Osteoblast (primary cell): ENCODE data around the gene INO80B. TPM values are rescaled to one million over a fixed set of nuclear protein-coding genes. Genes with fewer than 3 reads are reported as not detected.
"Not testable (repeated sequence)": the region's sequence is repeated elsewhere in the genome, so short reads cannot be mapped to it uniquely, and the experiment has no call there.

Experiments
- DNase-seq: peaks from one replicate; pipeline ENCODE4 v3.0.0; 2011; ENCODE audit warnings: low spot score, mixed read lengths; ENCODE audit not compliant: insufficient read length; ENCODE audit errors: missing footprints
- H2AFZ ChIP-seq: 2 replicates; pipeline ENCODE4 v1.6.0; 2011; ENCODE audit warnings: mild to moderate bottlenecking, low read length
- H3K27ac ChIP-seq: 2 replicates; pipeline ENCODE4 v1.5.1; 2011; ENCODE audit warnings: mild to moderate bottlenecking, low read depth, low read length, moderate library complexity
- H3K27me3 ChIP-seq: 2 replicates; pipeline ENCODE4 v1.6.0; 2012; ENCODE audit warnings: mild to moderate bottlenecking, control low read depth, inconsistent platforms, low read length, moderate library complexity; ENCODE audit not compliant: insufficient read depth
- H3K36me3 ChIP-seq: 2 replicates; pipeline ENCODE4 v1.5.1; 2011; ENCODE audit warnings: mild to moderate bottlenecking, low read length, control low read depth, moderate library complexity; ENCODE audit not compliant: insufficient read depth
- H3K4me1 ChIP-seq: 2 replicates; pipeline ENCODE4 v1.5.1; 2011; ENCODE audit warnings: mild to moderate bottlenecking, low read length, control low read depth, moderate library complexity; ENCODE audit not compliant: insufficient read depth
- H3K4me2 ChIP-seq: 2 replicates; pipeline ENCODE4 v1.6.0; 2011; ENCODE audit warnings: mild to moderate bottlenecking, low read length; ENCODE audit not compliant: insufficient read depth
- H3K4me3 ChIP-seq: fragments of 200-600 bp; sonication (generic); 3 replicates; pipeline ENCODE4 v1.5.1; 2012; ENCODE audit warnings: mild to moderate bottlenecking, low read length, inconsistent platforms; ENCODE audit not compliant: insufficient read depth
- H3K79me2 ChIP-seq: 2 replicates; pipeline ENCODE4 v1.6.0; 2012; ENCODE audit warnings: mild to moderate bottlenecking, low read length, control low read depth, inconsistent platforms; ENCODE audit not compliant: insufficient read depth
- H3K9me3 ChIP-seq: 2 replicates; pipeline ENCODE4 v1.5.1; 2011; ENCODE audit warnings: low read depth, low read length, control low read depth
- H4K20me1 ChIP-seq: 2 replicates; pipeline ENCODE4 v1.6.0; 2012; ENCODE audit warnings: mild to moderate bottlenecking, low read length, control low read depth; ENCODE audit not compliant: insufficient read depth
- CTCF ChIP-seq: IDR thresholded peaks from 2 replicates; pipeline ENCODE4 v1.5.1; 2011; ENCODE audit warnings: mild to moderate bottlenecking, low read depth, low read length, moderate library complexity; ENCODE audit errors: extremely low read depth
- total RNA-seq: library from RNA; depleted of rRNA; stranded (reverse); fragments of >200 nt; gene quantifications from 2 replicates; pipeline ENCODE4 v1.2.3, GENCODE V29; 2012

Gene INO80B
- total RNA-seq, 1 donor: 15.9 TPM

GRCh38 chr2:74461187-74462053 is 6.5 kb downstream of the INO80B start:
- peaks cover 27% of the 10 kb centered on the region for H3K36me3 ChIP-seq
- H3K27me3 ChIP-seq: no peaks in the 10 kb centered on the region
- H3K4me2 ChIP-seq: no peak overlapping the region
- H4K20me1 ChIP-seq: peaks cover 5% of the 10 kb centered on the region
- peaks cover 46% of the 10 kb centered on the region for H3K79me2 ChIP-seq
- H3K27ac ChIP-seq: no peak overlapping the region
- H2AFZ ChIP-seq: no peak overlapping the region
- DNase-seq: peak; percentile 47
- no peaks in the 10 kb centered on the region for H3K9me3 ChIP-seq
- H3K4me1 ChIP-seq: peaks cover 24% of the 10 kb centered on the region
- peak; percentile 16 for TF ChIP-seq CTCF
- no peak overlapping the region for H3K4me3 ChIP-seq

- H3K9me3 ChIP-seq: no peaks in the 10 kb centered on the region
- DNase-seq: no peak
- H4K20me1 ChIP-seq: peaks cover 5% of the 10 kb centered on the region
- peaks cover 27% of the 10 kb centered on the region for H3K36me3 ChIP-seq
- H3K27me3 ChIP-seq: no peaks in the 10 kb centered on the region
- TF ChIP-seq CTCF: no peak
- H3K27ac ChIP-seq: no peak overlapping the region
- no peak overlapping the region for H2AFZ ChIP-seq
- no peak overlapping the region for H3K4me2 ChIP-seq
- H3K4me3 ChIP-seq: no peak overlapping the region
- H3K4me1 ChIP-seq: peaks cover 17% of the 10 kb centered on the region
- peaks cover 43% of the 10 kb centered on the region for H3K79me2 ChIP-seq
These were observed 7.3 kb downstream of the INO80B start for GRCh38 chr2:74462054-74462785.

GRCh38 chr2:74462786-74463105 is 7.9 kb downstream of the INO80B start:
- Histone ChIP-seq H3K79me2 (peaks cover 43% of the 10 kb centered on the region), H3K9me3 (no peaks in the 10 kb centered on the region), H3K36me3 (peaks cover 27% of the 10 kb centered on the region), H3K4me3 (no peak overlapping the region), H3K27ac (no peak overlapping the region), H3K27me3 (no peaks in the 10 kb centered on the region), H3K4me2 (no peak overlapping the region), H4K20me1 (peaks cover 5% of the 10 kb centered on the region), H2AFZ (no peak overlapping the region), H3K4me1 (peaks cover 17% of the 10 kb centered on the region)
- no peak for TF ChIP-seq CTCF
- no peak for DNase-seq

GRCh38 chr2:74464406-74464805 is 9.5 kb downstream of the INO80B start:
- no peaks in the 10 kb centered on the region for H3K9me3 ChIP-seq
- H3K27ac ChIP-seq: peak overlapping the region; percentile 82
- peak overlapping the region; percentile 98 for H3K4me2 ChIP-seq
- no peaks in the 10 kb centered on the region for H3K27me3 ChIP-seq
- peak; percentile 70 for DNase-seq
- H3K4me3 ChIP-seq: peak overlapping the region; percentile 94
- peaks cover 27% of the 10 kb centered on the region for H3K36me3 ChIP-seq
- peaks cover 5% of the 10 kb centered on the region for H4K20me1 ChIP-seq
- H2AFZ ChIP-seq: peak overlapping the region; percentile 59
- peaks cover 15% of the 10 kb centered on the region for H3K4me1 ChIP-seq
- H3K79me2 ChIP-seq: peaks cover 35% of the 10 kb centered on the region
- TF ChIP-seq CTCF: no peak

GRCh38 chr2:74470742-74471141 is 15.9 kb downstream of the INO80B start:
- not testable (repeated sequence) for H4K20me1 ChIP-seq, H3K27ac ChIP-seq, H3K4me2 ChIP-seq

More at GRCh38 chr2:74470742-74471141, 15.9 kb downstream of the INO80B start:
- not testable (repeated sequence) for H3K27me3 ChIP-seq, H3K4me3 ChIP-seq, H2AFZ ChIP-seq, H3K9me3 ChIP-seq, H3K79me2 ChIP-seq, DNase-seq
- peaks cover 16% of the 10 kb centered on the region for H3K36me3 ChIP-seq
- peaks cover 14% of the 10 kb centered on the region for H3K4me1 ChIP-seq
